Fibroblast of mammary gland (primary cell): ENCODE results near the gene ALG6.

Experiments
- DNase-seq: peaks from one replicate; pipeline ENCODE4 v3.0.0-alpha.2; 2010; ENCODE audit warnings: low read depth
- H3K4me3 ChIP-seq: 2 replicates; pipeline ENCODE4 v1.5.1; 2011; ENCODE audit warnings: low read depth, mild to moderate bottlenecking, low read length, moderate library complexity; ENCODE audit not compliant: control insufficient read depth
- CTCF ChIP-seq: conservative IDR thresholded peaks from 2 replicates; pipeline ENCODE4 v1.5.1; 2011; ENCODE audit warnings: low read depth, low read length, inconsistent platforms; ENCODE audit not compliant: control insufficient read depth, insufficient read depth

The ALG6 gene

GRCh38 chr1:63328781-63329180 lies 38.6 kb upstream of the ALG6 start:
- no peak overlapping the region for H3K4me3 ChIP-seq
- no peak for TF ChIP-seq CTCF
- no peak for DNase-seq

GRCh38 chr1:63329621-63330330 lies 37.7 kb upstream of the ALG6 start:
- DNase-seq = no peak
- TF ChIP-seq CTCF = no peak
- no peak overlapping the region for H3K4me3 ChIP-seq

GRCh38 chr1:63330331-63330916 lies 37.0 kb upstream of the ALG6 start:
- TF ChIP-seq CTCF = no peak
- no peak for DNase-seq
- no peak overlapping the region for H3K4me3 ChIP-seq

GRCh38 chr1:63342402-63342801 lies 25.0 kb upstream of the ALG6 start:
- no peak for TF ChIP-seq CTCF
- H3K4me3 ChIP-seq = no peak overlapping the region
- no peak for DNase-seq

GRCh38 chr1:63343922-63344321 lies 23.5 kb upstream of the ALG6 start:
- no peak overlapping the region for H3K4me3 ChIP-seq
- no peak for TF ChIP-seq CTCF
- DNase-seq = no peak

GRCh38 chr1:63350320-63350719 lies 17.1 kb upstream of the ALG6 start:
- no peak for TF ChIP-seq CTCF
- no peak for DNase-seq
- H3K4me3 ChIP-seq = no peak overlapping the region
